ENCODE results near the gene ASGR2. TPM values are rescaled to one million over a fixed set of nuclear protein-coding genes. Genes with fewer than 3 reads are reported as not detected.
A peak's percentile ranks its signal among the peaks of the same experiment; 100 is the strongest.
"Not testable (repeated sequence)": the region's sequence is repeated elsewhere in the genome, so short reads cannot be mapped to it uniquely, and the experiment has no call there.

Gene ASGR2
- total RNA-seq: under 1 TPM in 3 of 8 experiments, not detected in 5; 0.11 to 0.51 (median 0.49) TPM

DNA sequence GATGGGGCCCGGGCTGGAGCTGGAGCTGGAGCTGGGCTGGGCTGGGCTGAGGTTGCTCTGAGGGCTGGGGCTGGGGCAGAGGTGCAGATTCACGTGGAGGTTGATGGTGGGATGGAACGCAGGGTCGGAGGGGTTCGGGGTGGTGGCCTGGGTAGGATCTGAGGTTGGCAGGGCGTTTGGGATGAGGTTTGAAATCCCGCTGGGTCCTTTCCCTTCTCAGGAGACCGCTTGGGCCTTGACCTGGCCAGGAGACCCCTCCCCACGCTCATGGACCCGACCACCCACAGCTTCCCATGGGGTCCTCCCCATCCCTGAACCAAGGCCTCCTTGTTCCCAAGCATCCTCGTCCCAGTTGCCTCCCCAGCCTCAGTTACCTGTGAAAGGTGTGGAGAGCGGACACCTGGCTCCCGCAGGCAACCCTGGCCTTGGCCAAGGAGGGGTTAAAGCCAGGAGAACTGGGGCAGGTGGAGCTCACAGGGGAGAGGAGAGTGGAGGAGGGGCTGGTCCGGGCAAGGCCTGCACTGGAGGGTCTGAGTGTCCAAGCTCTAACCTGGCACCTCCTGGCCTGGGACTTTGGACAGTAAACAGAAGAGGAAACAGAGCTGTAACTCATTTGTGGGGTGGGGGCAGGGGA lies at the start of gene ASGR2:
ASGR2 (minus strand) TSS at position 582 of the 634 bp plus-strand sequence. CDS start 582 bp downstream, outside the sequence.
- in situ Hi-C loops (cut with MboI; ENCODE audit: low pct_unique_long_range_greater_than_20kb in 2 of 9, low sequenced_read_pairs in 9 of 9, unreplicated experiment in 9 of 9): no loop called here
- 40% methylated on average over 1 of the region's 14 CpGs; no CpG with 5 or more reads in 9 of the 10 experiments for WGBS, 10 experiments
- no peak within 1 kb of the TSS for H3K4me3 ChIP-seq
- no peak for ATAC-seq (replicated peaks in 6 of 8)
- H3K4me1 ChIP-seq (replicated peaks in 1 of 2): peaks cover 0 to 11% of the 10 kb centered on the region in 2 donors
- peak within 1 kb of the TSS in 1 of 2 donors; percentile 44 for H3K27ac ChIP-seq

DNA sequence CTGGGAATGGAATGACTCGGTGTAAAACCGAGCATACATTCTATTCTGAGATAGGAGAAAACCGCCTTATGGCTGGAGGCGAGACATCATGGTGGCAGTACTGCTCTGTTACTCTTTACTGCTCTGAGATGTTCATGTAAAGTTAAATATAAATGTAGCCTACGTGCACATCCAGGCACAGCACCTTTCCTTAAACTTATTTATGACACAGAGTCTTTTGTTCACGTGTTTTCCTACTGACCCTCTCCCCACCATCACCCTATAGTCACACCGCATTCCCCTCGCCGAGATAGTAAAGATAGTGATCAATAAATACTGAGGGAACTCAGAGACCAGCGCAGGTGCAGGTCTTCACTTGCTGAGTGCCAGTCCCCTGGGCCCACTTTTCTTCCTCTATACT lies 44.9 kb upstream of the ASGR2 start:
- H3K4me1 ChIP-seq (replicated peaks in 1 of 2); ATAC-seq (replicated peaks in 6 of 8): not testable (repeated sequence)
- in situ Hi-C loops (cut with MboI; ENCODE audit: low pct_unique_long_range_greater_than_20kb in 2 of 9, low sequenced_read_pairs in 9 of 9, unreplicated experiment in 9 of 9): loop anchor here in 2 of 9 experiments (25.0 kb wide), 2 partner anchors 97 to 122 kb away; partner anchors contain the start of genes SLC16A11 (in 1 of the 2) and SLC16A13 (in 1 of the 2)

GRCh38 chr17:7158424-7158823 lies 43.8 kb upstream of the ASGR2 start:
- in situ Hi-C loops (cut with MboI; ENCODE audit: low pct_unique_long_range_greater_than_20kb in 2 of 9, low sequenced_read_pairs in 9 of 9, unreplicated experiment in 9 of 9): loop anchor here in 2 of 9 experiments (25.0 kb wide), 2 partner anchors 96 to 121 kb away; partner anchors contain the start of genes SLC16A11 (in 1 of the 2) and SLC16A13 (in 1 of the 2)
- not testable (repeated sequence) for H3K27ac ChIP-seq; ATAC-seq (replicated peaks in 6 of 8); H3K4me3 ChIP-seq; H3K4me1 ChIP-seq (replicated peaks in 1 of 2)
- 56 to 93% (median 73%) methylated on average over 3 to 9 of the region's 10 CpGs; no CpG with 5 or more reads in 2 of the 10 experiments for WGBS, 10 experiments

More for the DNA sequence above, 44.9 kb upstream of the ASGR2 start:
- H3K27ac ChIP-seq, H3K4me3 ChIP-seq: not testable (repeated sequence)
- WGBS, 10 experiments: 28 to 100% (median 72%) methylated on average over 1 to 8 of the region's 10 CpGs; no CpG with 5 or more reads in 2 of the 10 experiments

- H3K4me3 ChIP-seq: no peak overlapping the region
- 39 to 100% (median 61%) methylated on average over 2 to 10 of the region's 10 CpGs; no CpG with 5 or more reads in 1 of the 10 experiments for whole genome bisulfite sequencing, 10 experiments
- peak in 1 of 8 experiments; percentile 32 for ATAC-seq (replicated peaks in 6 of 8)
- H3K4me1 ChIP-seq (replicated peaks in 1 of 2): no peaks in the 10 kb centered on the region
- in situ Hi-C loops (cut with MboI; ENCODE audit: low pct_unique_long_range_greater_than_20kb in 2 of 9, low sequenced_read_pairs in 9 of 9, unreplicated experiment in 9 of 9): loop anchor here in 2 of 9 experiments (25.0 kb wide), 2 partner anchors 94 to 119 kb away; partner anchors contain the start of genes SLC16A11 (in 1 of the 2) and SLC16A13 (in 1 of the 2)
- H3K27ac ChIP-seq: no peak overlapping the region
These were observed 41.8 kb upstream of the ASGR2 start for GRCh38 chr17:7156342-7156940.

DNA sequence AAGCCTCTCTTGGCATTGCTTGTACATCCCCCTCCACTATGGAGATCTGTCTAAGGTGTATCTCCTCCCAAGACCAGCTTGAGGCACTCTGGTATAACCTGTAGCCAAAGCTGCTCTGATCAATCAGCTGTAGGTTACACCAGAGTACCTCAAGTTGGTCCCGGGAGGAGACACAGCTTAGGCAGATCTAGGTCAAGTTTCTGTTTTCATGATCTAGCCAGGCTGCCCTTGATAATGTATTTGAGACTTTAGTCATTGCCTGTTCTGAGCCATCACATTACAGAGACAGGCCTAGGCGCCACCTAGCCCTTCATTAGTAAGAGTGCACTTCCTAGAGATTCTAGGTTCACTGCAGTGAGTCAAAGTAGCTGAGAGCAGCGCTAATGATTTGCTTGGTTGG lies 33.1 kb upstream of the ASGR2 start:
- ATAC-seq (replicated peaks in 6 of 8): no peak
- Histone ChIP-seq H3K4me3 (no peak overlapping the region), H3K4me1 (replicated peaks in 1 of 2) (peaks cover 0 to 17% of the 10 kb centered on the region in 2 donors), H3K27ac (no peak overlapping the region)
- in situ Hi-C loops (cut with MboI; ENCODE audit: low pct_unique_long_range_greater_than_20kb in 2 of 9, low sequenced_read_pairs in 9 of 9, unreplicated experiment in 9 of 9): loop anchor here in 2 of 9 experiments (25.0 kb wide), 1 partner anchor 110 kb away; the partner anchor contains the start of genes SLC16A11 (in 2 of the 2) and SLC16A13 (in 2 of the 2)
- 100% methylated on average over 1 of the region's 3 CpGs; no CpG with 5 or more reads in 8 of the 10 experiments for WGBS, 10 experiments

DNA sequence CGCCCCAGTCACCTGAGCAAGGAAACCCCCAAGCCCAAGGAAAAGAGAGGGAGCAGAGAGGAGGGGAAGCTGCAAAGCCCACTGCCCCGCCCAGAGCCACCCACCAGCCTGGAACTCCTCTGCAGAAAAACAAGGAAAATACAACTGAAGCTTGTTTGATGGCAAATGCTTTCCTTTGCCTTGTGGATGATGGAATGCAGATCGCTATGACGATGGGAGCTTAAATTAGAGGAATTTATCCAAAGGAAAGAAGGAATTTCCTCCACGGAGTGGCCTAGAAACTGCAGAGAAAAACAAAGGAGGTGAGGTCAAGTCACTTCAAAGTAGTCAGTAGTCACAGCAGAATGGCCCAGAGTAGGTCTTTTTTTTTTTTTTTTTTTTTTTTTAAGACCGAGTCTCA lies 31.5 kb upstream of the ASGR2 start:
- H3K4me3 ChIP-seq: no peak overlapping the region
- no peak overlapping the region for H3K27ac ChIP-seq
- in situ Hi-C loops (cut with MboI; ENCODE audit: low pct_unique_long_range_greater_than_20kb in 2 of 9, low sequenced_read_pairs in 9 of 9, unreplicated experiment in 9 of 9): loop anchor here in 2 of 9 experiments (25.0 kb wide), 1 partner anchor 109 kb away; the partner anchor contains the start of genes SLC16A11 (in 2 of the 2) and SLC16A13 (in 2 of the 2)
- 0 to 41% (median 12%) methylated on average over 2 to 5 of the region's 6 CpGs; no CpG with 5 or more reads in 2 of the 10 experiments for WGBS, 10 experiments
- peak in 5 of 8 experiments; percentile 44 to 93 (median 84) for ATAC-seq (replicated peaks in 6 of 8)
- peaks cover 0 to 17% of the 10 kb centered on the region in 2 donors for H3K4me1 ChIP-seq (replicated peaks in 1 of 2)

GRCh38 chr17:7144213-7144612 lies 29.6 kb upstream of the ASGR2 start:
- Histone ChIP-seq H3K27ac (no peak overlapping the region), H3K4me1 (replicated peaks in 1 of 2) (peaks cover 0 to 17% of the 10 kb centered on the region in 2 donors), H3K4me3 (no peak overlapping the region)
- peak; percentile 37 to 67 (median 50) for ATAC-seq (replicated peaks in 6 of 8)
- in situ Hi-C loops (cut with MboI; ENCODE audit: low pct_unique_long_range_greater_than_20kb in 2 of 9, low sequenced_read_pairs in 9 of 9, unreplicated experiment in 9 of 9): loop anchor here in 2 of 9 experiments (25.0 kb wide), 1 partner anchor 107 kb away; the partner anchor contains the start of genes SLC16A11 (in 2 of the 2) and SLC16A13 (in 2 of the 2)
- 13 to 75% (median 53%) methylated on average over 1 to 10 of the region's 11 CpGs; no CpG with 5 or more reads in 1 of the 10 experiments for WGBS, 10 experiments

- Histone ChIP-seq H3K4me3 (no peak overlapping the region), H3K4me1 (replicated peaks in 1 of 2) (peaks cover 0 to 20% of the 10 kb centered on the region in 2 donors), H3K27ac (no peak overlapping the region)
- in situ Hi-C loops (cut with MboI; ENCODE audit: low pct_unique_long_range_greater_than_20kb in 2 of 9, low sequenced_read_pairs in 9 of 9, unreplicated experiment in 9 of 9): loop anchor here in 2 of 9 experiments (25.0 kb wide), 1 partner anchor 105 kb away; the partner anchor contains the start of genes SLC16A11 (in 2 of the 2) and SLC16A13 (in 2 of the 2)
- ATAC-seq (replicated peaks in 6 of 8): no peak
- WGBS, 10 experiments: 21 to 100% (median 70%) methylated on average over 2 to 10 of the region's 10 CpGs; no CpG with 5 or more reads in 1 of the 10 experiments
These were observed 27.2 kb upstream of the ASGR2 start for GRCh38 chr17:7141824-7142223.

- Histone ChIP-seq H3K27ac (no peak overlapping the region), H3K4me1 (replicated peaks in 1 of 2) (peaks cover 0 to 8% of the 10 kb centered on the region in 2 donors), H3K4me3 (no peak overlapping the region)
- in situ Hi-C loops (cut with MboI; ENCODE audit: low pct_unique_long_range_greater_than_20kb in 2 of 9, low sequenced_read_pairs in 9 of 9, unreplicated experiment in 9 of 9): loop anchor here in 3 of 9 experiments (10.0 to 25.0 kb wide), 2 partner anchors 95 to 102 kb away; partner anchors contain the start of genes SLC16A11 (in 3 of the 3) and SLC16A13 (in 2 of the 3)
- ATAC-seq (replicated peaks in 6 of 8): peak in 1 of 8 experiments; percentile 16
- 31 to 73% (median 54%) methylated on average over 2 to 9 of the region's 10 CpGs; no CpG with 5 or more reads in 1 of the 10 experiments for WGBS, 10 experiments
These were observed 24.8 kb upstream of the ASGR2 start for GRCh38 chr17:7139400-7139799.

DNA sequence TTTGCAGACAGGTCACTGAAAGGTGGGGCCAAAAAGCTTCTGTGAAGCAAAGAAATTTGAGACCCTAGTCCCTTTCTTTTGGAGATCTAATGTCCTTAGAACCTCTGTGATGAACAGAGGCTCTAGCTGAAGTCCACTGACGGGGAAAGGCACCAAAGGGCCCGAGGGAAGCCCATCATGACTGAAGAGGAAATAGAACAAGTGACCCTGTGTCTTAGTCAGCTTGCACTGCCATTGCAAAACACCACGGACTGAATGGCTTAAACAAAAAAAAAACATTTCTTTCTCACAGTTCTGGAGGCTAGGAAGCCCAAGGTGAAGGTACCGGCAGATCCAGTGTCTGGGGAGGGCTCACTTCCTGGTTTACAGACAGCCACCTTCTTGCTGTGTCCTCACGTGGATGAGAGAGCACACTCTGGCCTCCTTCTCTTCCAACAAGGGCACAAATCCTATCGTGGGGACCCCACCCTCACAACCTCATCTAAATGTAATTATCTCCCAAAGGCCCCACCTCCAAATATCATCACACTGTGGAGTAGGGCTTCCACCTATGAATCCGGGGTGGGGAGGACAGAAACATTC lies 24.3 kb upstream of the ASGR2 start:
- Histone ChIP-seq H3K27ac (no peak overlapping the region), H3K4me1 (replicated peaks in 1 of 2) (peaks cover 0 to 3% of the 10 kb centered on the region in 2 donors), H3K4me3 (no peak overlapping the region)
- WGBS, 10 experiments: 0 to 82% (median 58%) methylated on average over 1 to 6 of the region's 7 CpGs; no CpG with 5 or more reads in 2 of the 10 experiments
- in situ Hi-C loops (cut with MboI; ENCODE audit: low pct_unique_long_range_greater_than_20kb in 2 of 9, low sequenced_read_pairs in 9 of 9, unreplicated experiment in 9 of 9): loop anchor here in 3 of 9 experiments (10.0 to 25.0 kb wide), 2 partner anchors 94 to 102 kb away; partner anchors contain the start of genes SLC16A11 (in 3 of the 3) and SLC16A13 (in 2 of the 3)
- no peak for ATAC-seq (replicated peaks in 6 of 8)

DNA sequence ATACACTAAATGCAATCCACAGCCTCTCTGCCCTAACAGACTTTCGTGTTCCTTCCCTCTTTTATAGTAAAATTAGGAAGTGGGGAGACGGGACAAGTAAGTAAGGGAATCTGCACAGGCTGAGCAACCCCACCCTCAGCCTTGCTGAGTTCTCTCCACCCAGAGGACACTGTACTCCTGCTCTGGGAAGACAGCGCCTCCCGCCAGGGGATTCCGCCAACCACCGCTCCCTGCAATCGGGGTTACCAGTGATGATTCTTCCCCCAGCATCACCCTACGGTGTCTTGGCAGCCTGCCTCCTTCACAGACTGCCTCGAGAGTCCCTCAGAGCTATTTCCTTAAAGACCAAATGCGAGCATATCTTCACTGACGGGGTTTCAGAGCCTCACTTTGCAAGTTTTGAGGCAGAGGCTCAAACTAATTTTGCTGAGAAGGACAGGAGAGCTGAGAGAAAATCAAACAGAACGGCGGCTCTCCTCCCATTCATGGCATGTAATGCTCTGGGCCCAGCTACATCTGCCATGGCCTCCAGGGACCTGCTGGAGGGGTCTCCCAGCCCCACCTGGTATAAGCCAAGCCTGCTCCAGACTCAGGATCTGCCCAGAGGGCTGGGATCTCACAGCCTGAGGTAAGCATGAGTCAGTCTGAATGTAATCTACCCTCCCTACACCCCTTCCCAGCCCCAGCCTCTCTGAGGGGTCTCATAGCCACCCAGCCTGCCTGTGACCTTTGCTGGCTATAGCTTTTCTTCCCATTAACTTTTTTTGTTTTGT lies 22.7 kb upstream of the ASGR2 start:
- peaks cover 0 to 6% of the 10 kb centered on the region in 2 donors for H3K4me1 ChIP-seq (replicated peaks in 1 of 2)
- WGBS, 10 experiments: 11 to 85% (median 30%) methylated on average over 1 to 11 of the region's 13 CpGs; no CpG with 5 or more reads in 4 of the 10 experiments
- ATAC-seq (replicated peaks in 6 of 8): peak in 3 of 8 experiments; percentile 23 to 39 (median 29)
- no peak overlapping the region for H3K4me3 ChIP-seq
- H3K27ac ChIP-seq: no peak overlapping the region
- in situ Hi-C loops (cut with MboI; ENCODE audit: low pct_unique_long_range_greater_than_20kb in 2 of 9, low sequenced_read_pairs in 9 of 9, unreplicated experiment in 9 of 9): loop anchor here in 3 of 9 experiments (10.0 to 25.0 kb wide), 2 partner anchors 93 to 100 kb away; partner anchors contain the start of genes SLC16A11 (in 3 of the 3) and SLC16A13 (in 2 of the 3)

Data from motor neuron (in vitro differentiated cells).